H1 (cell line): ENCODE data around the gene RRM2. TPM values are rescaled to one million over a fixed set of nuclear protein-coding genes. Genes with fewer than 3 reads are reported as not detected.
A peak's percentile ranks its signal among the peaks of the same experiment; 100 is the strongest.

Experiments
- CTCF ChIA-PET: fragments of 300-600 bp; sonication (Branson Sonifier 250); formaldehyde crosslinking; loops from one replicate; lab custom pipeline; 2021; ENCODE audit not compliant: partially characterized antibody; lab: Charles Lee
- POLR2A ChIA-PET: fragments of 300-600 bp; sonication (Branson Sonifier 250); formaldehyde crosslinking; loops from one replicate; lab custom pipeline; 2021; ENCODE audit warnings: inconsistent platforms; ENCODE audit not compliant: partially characterized antibody; lab: Charles Lee
- DNase-seq, 2 experiments: peaks; one replicate each; pipeline versions ENCODE4 v3.0.0 to v3.0.0-alpha.2; 2010 to 2022; ENCODE audit warnings: low spot score in 2 of 2, low read depth in 1 of 2, mixed read lengths in 1 of 2
- FAIRE-seq: peaks from 2 replicates; lab custom pipeline; 2011; peaks lifted over from hg19 to GRCh38; lab: Jason Lieb, UNC
- H2AFZ ChIP-seq: 2 replicates; pipeline ENCODE4 v1.8.1; 2012; ENCODE audit warnings: low read length, inconsistent platforms
- H2AK5ac ChIP-seq: 2 replicates; pipeline ENCODE4 v1.6.1; 2013; ENCODE audit warnings: low read depth, low read length
- H2BK120ac ChIP-seq: replicated peaks from 2 replicates; pipeline ENCODE3; 2013; ENCODE audit warnings: low read depth, low read length, inconsistent platforms
- H2BK12ac ChIP-seq: 2 replicates; pipeline ENCODE4 v1.6.1; 2013; ENCODE audit warnings: low read depth, low read length
- H2BK15ac ChIP-seq: 2 replicates; pipeline ENCODE4 v1.6.1; 2013; ENCODE audit warnings: low read length
- H2BK20ac ChIP-seq: 2 replicates; pipeline ENCODE4 v1.6.1; 2013; ENCODE audit warnings: low read length
- H2BK5ac ChIP-seq: 2 replicates; pipeline ENCODE4 v1.6.1; 2013; ENCODE audit warnings: low read depth, low read length
- H3K14ac ChIP-seq: 2 replicates; pipeline ENCODE4 v1.6.1; 2013; ENCODE audit warnings: inconsistent platforms; ENCODE audit not compliant: insufficient read length
- H3K18ac ChIP-seq: 2 replicates; pipeline ENCODE4 v1.6.1; 2013; ENCODE audit warnings: low read length; ENCODE audit errors: extremely low read depth
- H3K23ac ChIP-seq: 2 replicates; pipeline ENCODE4 v1.6.1; 2013; ENCODE audit warnings: inconsistent platforms; ENCODE audit not compliant: insufficient read length
- H3K23me2 ChIP-seq: 2 replicates; pipeline ENCODE4 v1.6.1; 2013; ENCODE audit warnings: low read depth, low read length
- H3K27ac ChIP-seq: 2 replicates; pipeline ENCODE4 v1.6.1; 2011; ENCODE audit warnings: low read depth, low read length, inconsistent platforms
- H3K27me3 ChIP-seq, 4 experiments: replicated peaks in 1 of 4; 1 replicate in 1 of 4; 2 replicates in 3 of 4; pipeline versions ENCODE4 v1.6.1 to v1.8.1; 2011 to 2013; ENCODE audit warnings: low read length in 3 of 4, mild to moderate bottlenecking in 3 of 4, inconsistent platforms in 2 of 4, mixed read lengths in 2 of 4, moderate library complexity in 1 of 4; ENCODE audit not compliant: control insufficient read depth in 3 of 4, insufficient read depth in 3 of 4; ENCODE audit errors: extremely low read depth in 1 of 4
- H3K36me3 ChIP-seq, 4 experiments: 2 replicates each; pipeline versions ENCODE4 v1.6.1 to v1.8.1; 2011 to 2013; ENCODE audit warnings: mild to moderate bottlenecking in 4 of 4, low read length in 3 of 4, moderate library complexity in 2 of 4, control low read depth in 1 of 4, inconsistent platforms in 1 of 4; ENCODE audit not compliant: insufficient read depth in 4 of 4, control insufficient read depth in 2 of 4
- H3K4ac ChIP-seq: replicated peaks from 2 replicates; pipeline ENCODE3; 2013; ENCODE audit warnings: low read length, low read depth, mixed read lengths, inconsistent platforms; ENCODE audit not compliant: insufficient read length
- H3K4me1 ChIP-seq, 4 experiments: replicated peaks in 1 of 4; 1 replicate in 1 of 4; 2 replicates in 3 of 4; pipeline versions ENCODE4 v1.6.1 to v1.8.1; 2011 to 2013; ENCODE audit warnings: low read length in 3 of 4, inconsistent platforms in 2 of 4, mixed read lengths in 1 of 4; ENCODE audit not compliant: insufficient read depth in 4 of 4, control insufficient read depth in 3 of 4
- H3K4me2 ChIP-seq, 2 experiments: 2 replicates each; pipeline versions ENCODE4 v1.6.1 to v1.8.1; 2011 to 2013; ENCODE audit warnings: low read depth in 2 of 2, low read length in 2 of 2, control low read depth in 1 of 2, inconsistent platforms in 1 of 2, mild to moderate bottlenecking in 1 of 2; ENCODE audit not compliant: insufficient read depth in 1 of 2
- H3K4me3 ChIP-seq, 4 experiments: fragments of 200-600, 300-600 bp in 1 of 4; sonication (generic), shearing (Covaris generic), sonication (Bioruptor Twin) in 1 of 4; 2 replicates each; pipeline versions ENCODE4 v1.5.1 to v1.8.1; 2011 to 2016; ENCODE audit warnings: low read length in 4 of 4, low read depth in 3 of 4, control low read depth in 2 of 4, inconsistent platforms in 2 of 4, mild to moderate bottlenecking in 2 of 4, mixed read lengths in 1 of 4, moderate library complexity in 1 of 4; ENCODE audit not compliant: insufficient read depth in 2 of 4; ENCODE audit errors: extremely low read depth in 1 of 4
- H3K56ac ChIP-seq: replicated peaks from 2 replicates; pipeline ENCODE3; 2013; ENCODE audit warnings: low read depth, mild to moderate bottlenecking, mixed read lengths, low read length, inconsistent platforms; ENCODE audit not compliant: insufficient read length
- H3K79me1 ChIP-seq: 2 replicates; pipeline ENCODE4 v1.6.1; 2013; ENCODE audit warnings: low read depth, low read length, control low read depth
- H3K79me2 ChIP-seq, 2 experiments: 2 replicates each; pipeline versions ENCODE4 v1.6.1 to v1.8.1; 2012 to 2013; ENCODE audit warnings: low read length in 2 of 2, mild to moderate bottlenecking in 2 of 2, inconsistent platforms in 1 of 2; ENCODE audit not compliant: insufficient read depth in 2 of 2, control insufficient read depth in 1 of 2
- H3K9ac ChIP-seq, 4 experiments: replicated peaks in 1 of 4; 1 replicate in 1 of 4; 2 replicates in 3 of 4; pipeline versions ENCODE4 v1.6.1 to v1.8.1; 2011 to 2013; ENCODE audit warnings: low read depth in 3 of 4, low read length in 3 of 4, control low read depth in 2 of 4, mild to moderate bottlenecking in 2 of 4, moderate library complexity in 2 of 4, inconsistent platforms in 1 of 4; ENCODE audit errors: extremely low read depth in 1 of 4
- H3K9me3 ChIP-seq, 2 experiments: 2 replicates each; pipeline versions ENCODE4 v1.6.1 to v1.8.1; 2012 to 2013; ENCODE audit warnings: mild to moderate bottlenecking in 2 of 2, moderate library complexity in 2 of 2, control low read depth in 1 of 2, inconsistent platforms in 1 of 2, low read depth in 1 of 2, low read length in 1 of 2, mixed read lengths in 1 of 2; ENCODE audit not compliant: insufficient read depth in 2 of 2
- H4K20me1 ChIP-seq, 2 experiments: replicated peaks in 1 of 2; 2 replicates each; pipeline versions ENCODE3 to v1.8.1; 2011 to 2013; ENCODE audit warnings: inconsistent platforms in 2 of 2, low read length in 2 of 2, mild to moderate bottlenecking in 1 of 2; ENCODE audit not compliant: insufficient read depth in 2 of 2, control insufficient read depth in 1 of 2
- H4K5ac ChIP-seq: 2 replicates; pipeline ENCODE4 v1.6.1; 2013; ENCODE audit warnings: low read length, low read depth, mixed read lengths, inconsistent platforms; ENCODE audit not compliant: insufficient read length
- H4K8ac ChIP-seq: 2 replicates; pipeline ENCODE4 v1.8.0; 2013; ENCODE audit warnings: mild to moderate bottlenecking, moderate library complexity, low read length, inconsistent platforms; ENCODE audit not compliant: insufficient read depth; ENCODE audit errors: extremely low read depth
- H4K91ac ChIP-seq: replicated peaks from 2 replicates; pipeline ENCODE3; 2013; ENCODE audit warnings: low read length, mixed read lengths, inconsistent platforms; ENCODE audit not compliant: insufficient read length
- BRCA1 ChIP-seq: IDR thresholded peaks from 2 replicates; pipeline ENCODE4 v1.6.1; 2012; ENCODE audit warnings: low read depth, low read length, improper control_type of control experiment
- WGBS, 2 experiments: shearing (Covaris generic) in 1 of 2; methylation state at CpG; one replicate each; pipeline versions ENCODE4 v1.1.6 to v1.1.7; 2013 to 2015; ENCODE audit warnings: low lambda C conversion rate in 2 of 2, mixed read lengths in 2 of 2, inconsistent platforms in 1 of 2, low coverage in 1 of 2, missing lambda C conversion rate in 1 of 2; ENCODE audit not compliant: insufficient replicate concordance in 2 of 2, insufficient coverage in 1 of 2, insufficient read length in 1 of 2; ENCODE audit errors: extremely low coverage in 1 of 2, missing lambda C conversion rate in 1 of 2; 5-methylcytosine and 5-hydroxymethylcytosine counted together
- polyA plus RNA-seq, 7 experiments: library from polyadenylated mRNA; depleted of rRNA in 3 of 7; stranded (reverse) in 5 of 7; unstranded in 2 of 7; fragments of >200 nt in 5 of 7; fragments of 200-250 nt in 2 of 7; gene quantifications; 1 replicate in 5 of 7; 2 replicates in 1 of 7; 4 replicates in 1 of 7; pipeline versions ENCODE4 v1.2.1 to v1.2.3, GENCODE V29; 2011 to 2013; ENCODE audit warnings: missing spikeins in 2 of 7, mixed read lengths in 2 of 7
- total RNA-seq: library from RNA; stranded (reverse); fragmentation: NEBNext Ultra II Directional; extraction: Animal tissue kit (Norgen Biotek cat#: 25700); gene quantifications from 2 replicates; pipeline ENCODE4 v1.2.1, GENCODE V29; 2021

The RRM2 gene
- total and polyA plus RNA-seq, 2 of the 8 experiments (the other 6 are each of a cell fraction or from before 2014, with no cell fraction given): 37.7 to 215 TPM

DNA sequence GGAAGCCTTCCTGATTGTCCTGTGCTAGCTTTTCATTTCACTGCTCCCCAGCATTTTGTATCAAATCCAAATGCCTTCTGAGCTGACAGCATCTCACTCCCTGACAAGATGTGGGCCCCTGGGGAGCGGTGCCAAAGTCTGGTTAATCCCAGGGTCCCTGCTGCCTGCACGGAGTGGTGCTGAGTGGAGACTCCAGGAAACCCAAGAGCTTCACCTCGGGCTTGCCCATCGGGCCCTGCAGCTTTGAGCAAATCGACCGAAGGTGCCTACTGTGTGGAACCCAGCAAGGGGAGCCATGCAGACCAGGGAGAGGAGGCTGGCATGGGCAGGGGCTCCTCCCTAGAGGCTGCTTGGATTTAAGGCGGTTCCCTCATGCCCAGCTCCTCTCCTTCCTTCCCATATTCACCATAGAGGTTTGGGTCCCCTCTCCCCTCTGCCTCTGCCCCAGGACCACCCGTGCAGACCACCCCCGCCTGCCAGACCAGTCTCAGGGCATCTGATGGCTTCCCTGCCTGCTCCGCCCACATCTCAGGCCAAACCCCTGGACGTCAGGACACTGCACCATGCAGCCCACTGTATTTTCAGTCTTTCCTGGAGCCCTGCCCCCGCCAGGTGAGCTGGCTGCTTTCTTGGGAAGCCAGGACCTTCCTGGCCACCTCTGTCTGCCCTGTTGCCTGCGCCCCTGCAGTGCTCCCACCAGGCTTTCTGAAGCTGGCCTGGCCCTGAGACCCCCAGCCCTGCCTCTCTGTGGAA is 37.8 kb downstream of the RRM2 start:
- Histone ChIP-seq H3K9me3 (no peaks in the 10 kb centered on the region), H3K27ac (no peak overlapping the region), H2BK120ac (no peak overlapping the region), H2BK15ac (no peak overlapping the region), H2BK5ac (no peak overlapping the region), H3K14ac (no peak overlapping the region), H3K9ac (peak overlapping the region in 1 of 4 experiments; percentile 13; a peak in 1 of 7 replicates), H4K20me1 (peaks cover 0 to 5% of the 10 kb centered on the region in 2 experiments), H2BK20ac (no peak overlapping the region), H2AK5ac (no peak overlapping the region), H3K36me3 (peaks cover 0 to 6% (median 0%) of the 10 kb centered on the region in 4 experiments; a peak in 2 of 8 replicates), H3K79me2 (no peaks in the 10 kb centered on the region), H4K91ac (no peak overlapping the region), H2BK12ac (no peak overlapping the region), H3K18ac (no peak overlapping the region), H3K27me3 (no peaks in the 10 kb centered on the region), H3K4me1 (peaks cover 0 to 7% (median 0%) of the 10 kb centered on the region in 4 experiments; a peak in 1 of 7 replicates), H3K56ac (no peak overlapping the region), H3K4ac (no peak overlapping the region), H4K5ac (no peak overlapping the region), H3K4me3 (no peak overlapping the region), H4K8ac (peak overlapping the region; percentile 63; the same call in 1 of the 2 replicates), H2AFZ (no peak overlapping the region), H3K23me2 (peaks cover 2% of the 10 kb centered on the region; the same call in 1 of the 2 replicates), H3K23ac (no peak overlapping the region), H3K4me2 (no peak overlapping the region), H3K79me1 (no peaks in the 10 kb centered on the region)
- ChIA-PET POLR2A (interaction anchor here (0.6 to 3.1 kb wide), 4 partner anchors 11 to 317 kb away, joined by 3 to 12 read pairs (median 4); no protein-coding TSS in a partner anchor), CTCF (interaction anchor here (0.6 to 17.7 kb wide), 15 partner anchors 9 to 275 kb away, joined by 3 to 169 read pairs (median 3); no protein-coding TSS in a partner anchor)
- FAIRE-seq: no peak
- DNase-seq: no peak
- WGBS, 2 experiments: 86% methylated on average over 13 of the region's 13 CpGs; no CpG with 5 or more reads in 1 of the 2 experiments
- TF ChIP-seq BRCA1: no peak
